BE2C (cell line): Measurements from ENCODE around the gene MMP10. TPM values are rescaled to one million over a fixed set of nuclear protein-coding genes. Genes with fewer than 3 reads are reported as not detected.

ENCODE experiments used
- DNase-seq: peaks from one replicate; pipeline ENCODE4 v3.0.0-alpha.2; 2020
- H3K27me3 ChIP-seq: fragments of 250-450 bp; sonication (Bioruptor Pico); 2 replicates; pipeline ENCODE4 v1.5.1; 2020; ENCODE audit warnings: mild to moderate bottlenecking
- H3K36me3 ChIP-seq: fragments of 250-450 bp; sonication (Bioruptor Pico); 2 replicates; pipeline ENCODE4 v1.5.1; 2020; ENCODE audit warnings: mild to moderate bottlenecking
- H3K4me1 ChIP-seq: fragments of 250-450 bp; sonication (Bioruptor Pico); 2 replicates; pipeline ENCODE4 v1.5.1; 2020
- H3K4me3 ChIP-seq: 2 replicates; pipeline ENCODE4 v1.5.1; 2011; ENCODE audit warnings: low read depth, low read length
- H3K9me3 ChIP-seq: fragments of 250-450 bp; sonication (Bioruptor Pico); 2 replicates; pipeline ENCODE4 v1.5.1; 2020
- polyA plus RNA-seq: library from polyadenylated mRNA; unstranded; fragments of >200 nt; gene quantifications from one replicate; pipeline ENCODE4 v1.2.1, GENCODE V29; 2012; ENCODE audit warnings: low read depth, missing spikeins; ENCODE audit not compliant: insufficient read length, insufficient read depth
- TF ChIP-seq, protein P1 (sequence below): IDR thresholded peaks from 2 replicates; pipeline ENCODE4 v1.5.1; 2012; ENCODE audit warnings: mild to moderate bottlenecking, low read depth, low read length

MMP10 gene
- polyA plus RNA-seq: not detected

DNA sequence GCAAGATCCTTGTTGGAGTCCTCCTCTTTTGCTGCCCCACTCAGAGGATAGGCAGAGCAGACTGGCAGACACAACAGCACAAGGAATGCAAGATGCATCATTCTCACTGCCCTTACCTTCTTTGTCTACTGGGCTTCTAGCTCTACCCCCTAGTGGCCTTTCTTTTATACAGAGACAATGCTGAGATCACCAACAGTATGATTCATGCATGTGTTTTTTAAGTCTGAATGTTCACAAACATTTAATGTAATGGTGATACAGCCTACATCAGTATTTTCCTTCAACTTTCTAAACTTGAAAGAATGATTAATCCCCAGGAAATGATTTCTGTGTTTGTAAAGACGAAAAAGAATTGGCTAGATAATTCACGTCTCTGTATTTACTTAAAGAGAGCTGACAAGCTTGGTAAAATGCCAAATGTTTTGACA is at the start of gene MMP10:
Gene MMP10 (minus strand): TSS at position 138 of the 428 bp plus-strand sequence. CDS start 37 bp downstream, at position 101.
- no peaks in the 10 kb centered on the region for H3K9me3 ChIP-seq
- no peak within 1 kb of the TSS for H3K4me3 ChIP-seq
- no peaks in the 10 kb centered on the region for H3K36me3 ChIP-seq
- H3K27me3 ChIP-seq: no peaks in the 10 kb centered on the region
- no peaks in the 10 kb centered on the region for H3K4me1 ChIP-seq
- DNase-seq: no peak
- TF ChIP-seq, protein P1, sequence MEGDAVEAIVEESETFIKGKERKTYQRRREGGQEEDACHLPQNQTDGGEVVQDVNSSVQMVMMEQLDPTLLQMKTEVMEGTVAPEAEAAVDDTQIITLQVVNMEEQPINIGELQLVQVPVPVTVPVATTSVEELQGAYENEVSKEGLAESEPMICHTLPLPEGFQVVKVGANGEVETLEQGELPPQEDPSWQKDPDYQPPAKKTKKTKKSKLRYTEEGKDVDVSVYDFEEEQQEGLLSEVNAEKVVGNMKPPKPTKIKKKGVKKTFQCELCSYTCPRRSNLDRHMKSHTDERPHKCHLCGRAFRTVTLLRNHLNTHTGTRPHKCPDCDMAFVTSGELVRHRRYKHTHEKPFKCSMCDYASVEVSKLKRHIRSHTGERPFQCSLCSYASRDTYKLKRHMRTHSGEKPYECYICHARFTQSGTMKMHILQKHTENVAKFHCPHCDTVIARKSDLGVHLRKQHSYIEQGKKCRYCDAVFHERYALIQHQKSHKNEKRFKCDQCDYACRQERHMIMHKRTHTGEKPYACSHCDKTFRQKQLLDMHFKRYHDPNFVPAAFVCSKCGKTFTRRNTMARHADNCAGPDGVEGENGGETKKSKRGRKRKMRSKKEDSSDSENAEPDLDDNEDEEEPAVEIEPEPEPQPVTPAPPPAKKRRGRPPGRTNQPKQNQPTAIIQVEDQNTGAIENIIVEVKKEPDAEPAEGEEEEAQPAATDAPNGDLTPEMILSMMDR: peak; percentile 43

DNA sequence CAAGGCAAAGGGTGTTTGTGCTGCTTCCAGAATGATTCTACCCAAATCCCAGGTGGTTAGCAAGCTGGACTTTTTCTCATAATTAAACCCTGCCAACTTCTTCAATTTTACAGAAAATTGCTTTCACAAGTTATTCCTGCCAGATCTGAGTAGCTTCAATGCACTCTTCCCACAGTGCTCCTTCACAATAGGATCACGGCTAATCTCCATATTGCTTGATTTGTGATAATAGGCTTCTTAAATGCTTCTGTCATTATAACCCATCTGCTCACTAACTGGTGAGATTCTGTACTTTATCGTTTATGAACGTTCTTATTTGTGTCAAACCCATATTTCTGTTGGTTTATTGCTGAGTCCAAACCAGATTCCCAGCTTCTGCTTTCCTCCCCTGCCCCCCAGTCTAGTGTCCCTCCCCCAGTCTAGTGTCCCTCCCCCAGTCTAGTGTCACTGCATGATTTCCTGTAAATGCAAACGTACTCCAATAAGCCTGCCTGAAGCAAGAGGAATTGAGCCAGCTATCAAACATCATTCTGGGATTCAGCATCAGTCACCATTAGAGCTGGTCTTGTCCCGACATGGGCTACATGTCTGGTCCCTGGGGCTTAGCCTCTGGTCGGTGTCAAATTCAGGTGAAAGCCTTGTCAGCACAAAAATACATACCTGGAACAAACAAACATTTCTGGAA is 49.0 kb upstream of the MMP10 start:
- DNase-seq: no peak

DNA sequence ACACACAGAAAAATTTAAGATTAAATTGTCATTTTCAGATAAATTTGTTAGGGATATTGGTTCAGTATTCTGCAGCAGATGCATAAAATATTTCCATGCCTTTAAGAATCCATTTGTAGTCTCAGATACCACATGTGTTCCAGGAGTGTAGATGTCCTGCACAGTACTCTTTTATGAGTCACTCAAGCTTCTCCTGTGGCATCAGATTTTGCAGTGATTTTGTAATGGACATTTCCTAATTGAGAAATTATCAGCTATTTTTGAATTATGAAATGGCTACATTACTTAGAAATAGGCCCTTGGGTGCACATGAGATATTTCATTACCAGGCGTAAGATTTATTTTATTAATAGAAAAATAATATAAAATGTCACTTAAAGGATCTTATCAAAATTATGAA is 44.1 kb upstream of the MMP10 start:
- DNase-seq: no peak
- Histone ChIP-seq H3K9me3 (no peaks in the 10 kb centered on the region), H3K4me3 (no peak overlapping the region), H3K4me1 (no peaks in the 10 kb centered on the region), H3K27me3 (no peaks in the 10 kb centered on the region), H3K36me3 (no peaks in the 10 kb centered on the region)
- TF ChIP-seq, protein P1: no peak

More for the DNA sequence above, 49.0 kb upstream of the MMP10 start:
- H3K27me3 ChIP-seq: peaks cover 18% of the 10 kb centered on the region
- H3K4me1 ChIP-seq: no peaks in the 10 kb centered on the region
- TF ChIP-seq, protein P1: no peak
- H3K9me3 ChIP-seq: no peaks in the 10 kb centered on the region
- H3K4me3 ChIP-seq: no peak overlapping the region
- no peaks in the 10 kb centered on the region for H3K36me3 ChIP-seq

DNA sequence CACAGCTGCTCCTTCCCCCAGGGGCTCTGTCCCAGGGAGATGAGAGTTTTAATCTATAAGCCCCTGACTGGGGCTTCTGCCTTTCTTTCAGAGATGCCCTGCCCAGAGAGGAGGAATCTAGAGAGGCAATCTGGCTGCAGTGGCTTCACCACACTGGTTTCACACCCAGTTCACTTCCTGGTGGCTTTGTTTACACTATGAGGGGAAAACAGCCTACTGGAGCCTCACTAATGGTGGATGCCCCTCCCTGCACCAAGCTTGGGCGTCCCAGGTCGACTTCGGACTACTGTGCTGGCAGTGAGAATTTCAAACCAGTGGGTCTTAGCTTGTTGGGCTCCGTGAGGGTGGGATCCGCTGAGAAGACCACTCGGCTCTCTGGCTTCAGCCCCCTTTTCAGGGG is 39.1 kb upstream of the MMP10 start:
- TF ChIP-seq, protein P1: no peak
- H3K9me3 ChIP-seq: no peaks in the 10 kb centered on the region

DNA sequence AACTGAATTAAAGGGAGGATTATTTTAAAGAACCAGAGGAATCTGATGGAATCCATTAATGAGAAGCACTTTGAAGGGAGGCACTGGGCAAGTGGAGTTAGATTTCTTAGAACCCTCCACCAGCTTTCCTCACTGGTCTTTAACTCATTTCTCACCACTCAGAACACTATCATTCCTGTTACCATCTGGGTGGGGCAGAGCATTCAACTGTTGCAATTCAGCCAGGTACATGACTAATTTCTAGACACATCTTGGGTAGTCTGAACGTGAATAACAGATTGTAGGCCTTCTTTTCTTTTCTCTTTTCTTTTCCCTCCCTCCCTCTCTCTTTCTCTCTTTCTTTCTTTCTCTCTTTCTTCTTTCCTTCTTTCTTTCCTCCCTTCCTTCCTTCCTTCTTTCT is 33.1 kb upstream of the MMP10 start:
- H3K27me3 ChIP-seq: no peaks in the 10 kb centered on the region; the same call in 1 of the 2 replicates
- no peak overlapping the region for H3K4me3 ChIP-seq
- H3K36me3 ChIP-seq: no peaks in the 10 kb centered on the region
- H3K9me3 ChIP-seq: no peaks in the 10 kb centered on the region
- TF ChIP-seq, protein P1: no peak
- H3K4me1 ChIP-seq: no peaks in the 10 kb centered on the region
- DNase-seq: no peak

More for the DNA sequence above, 39.1 kb upstream of the MMP10 start:
- DNase-seq: no peak
- no peak overlapping the region for H3K4me3 ChIP-seq
- H3K36me3 ChIP-seq: no peaks in the 10 kb centered on the region
- H3K4me1 ChIP-seq: no peaks in the 10 kb centered on the region
- no peaks in the 10 kb centered on the region; the same call in 1 of the 2 replicates for H3K27me3 ChIP-seq

DNA sequence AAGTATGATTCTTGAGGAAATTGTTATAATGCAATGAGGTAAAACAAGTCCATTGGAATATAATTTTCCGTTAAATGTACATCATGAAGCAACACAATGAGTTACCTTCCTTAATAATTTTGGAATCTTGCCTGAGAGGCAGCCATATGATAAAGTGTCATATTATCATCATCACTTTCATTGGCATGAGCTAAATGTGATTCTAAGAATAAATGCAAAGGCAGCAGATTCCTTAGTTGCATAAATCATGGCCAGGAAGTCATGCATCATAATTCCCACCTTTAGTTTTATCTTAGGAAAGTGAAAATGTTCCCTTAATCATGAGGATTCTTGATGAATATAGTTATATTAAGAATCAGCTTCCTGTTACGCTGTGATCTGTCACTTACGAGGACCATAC is 31.8 kb upstream of the MMP10 start:
- no peak overlapping the region for H3K4me3 ChIP-seq
- TF ChIP-seq, protein P1: no peak
- DNase-seq: no peak
- no peaks in the 10 kb centered on the region for H3K4me1 ChIP-seq
- H3K9me3 ChIP-seq: no peaks in the 10 kb centered on the region
- H3K27me3 ChIP-seq: no peaks in the 10 kb centered on the region; the same call in 1 of the 2 replicates
- H3K36me3 ChIP-seq: no peaks in the 10 kb centered on the region
